ENCODE measurements around the gene SND1.

Gene SND1

GRCh38 chr7:127995881-127996215, 343.9 kb downstream of the SND1 start:
- no peak overlapping the region for H3K4me3 ChIP-seq (ENCODE audit: low read depth, low read length)
- no peak for TF ChIP-seq CTCF (IDR thresholded peaks at IDR 0.05; ENCODE audit: low read depth, low read length, missing control alignments)
- DNase-seq (ENCODE audit: low read depth) = no peak

GRCh38 chr7:127996253-127997071, 344.5 kb downstream of the SND1 start:
- no peak for DNase-seq (ENCODE audit: low read depth)
- H3K4me3 ChIP-seq (ENCODE audit: low read depth, low read length) = no peak overlapping the region
- TF ChIP-seq CTCF (IDR thresholded peaks at IDR 0.05; ENCODE audit: low read depth, low read length, missing control alignments) = no peak

- TF ChIP-seq CTCF (IDR thresholded peaks at IDR 0.05; ENCODE audit: low read depth, low read length, missing control alignments) = no peak
- H3K4me3 ChIP-seq (ENCODE audit: low read depth, low read length) = no peak overlapping the region
- no peak for DNase-seq (ENCODE audit: low read depth)
These were observed 345.4 kb downstream of the SND1 start for GRCh38 chr7:127997226-127997922.

GRCh38 chr7:127998671-127999070, 346.7 kb downstream of the SND1 start:
- no peak for DNase-seq (ENCODE audit: low read depth)
- H3K4me3 ChIP-seq (ENCODE audit: low read depth, low read length) = no peak overlapping the region
- TF ChIP-seq CTCF (IDR thresholded peaks at IDR 0.05; ENCODE audit: low read depth, low read length, missing control alignments) = no peak

- TF ChIP-seq CTCF (IDR thresholded peaks at IDR 0.05; ENCODE audit: low read depth, low read length, missing control alignments) = no peak
- DNase-seq (ENCODE audit: low read depth) = no peak
- no peak overlapping the region for H3K4me3 ChIP-seq (ENCODE audit: low read depth, low read length)
These were observed 348.1 kb downstream of the SND1 start for GRCh38 chr7:128000048-128000447.

- no peak for DNase-seq (ENCODE audit: low read depth)
- no peak for TF ChIP-seq CTCF (IDR thresholded peaks at IDR 0.05; ENCODE audit: low read depth, low read length, missing control alignments)
- no peak overlapping the region for H3K4me3 ChIP-seq (ENCODE audit: low read depth, low read length)
These were observed 348.9 kb downstream of the SND1 start for GRCh38 chr7:128000854-128001265.

All from GM12864 (cell line).